SKM-1 (cell line): ENCODE data around the gene ISLR.

Experiments used
- DNase-seq: peaks from one replicate; lab custom pipeline; 2025; ENCODE audit not compliant: unreplicated experiment; lab: John Stamatoyannopoulos, UW

Gene ISLR

GRCh38 chr15:74192751-74193150 lies 19.2 kb downstream of the ISLR start:
- DNase-seq: no peak

GRCh38 chr15:74193299-74193718 lies 19.8 kb downstream of the ISLR start:
- no peak for DNase-seq

- no peak for DNase-seq
Observed at GRCh38 chr15:74193905-74194304, 20.4 kb downstream of the ISLR start.

- DNase-seq: no peak
Observed at GRCh38 chr15:74194572-74195559, 21.4 kb downstream of the ISLR start.

- DNase-seq: no peak
Observed at GRCh38 chr15:74196175-74196574, 22.7 kb downstream of the ISLR start.

GRCh38 chr15:74197176-74197965 lies 23.9 kb downstream of the ISLR start:
- DNase-seq: no peak

- DNase-seq: no peak
Observed at GRCh38 chr15:74199297-74199652, 25.8 kb downstream of the ISLR start.

- no peak for DNase-seq
Observed at GRCh38 chr15:74200412-74200815, 26.9 kb downstream of the ISLR start.

- DNase-seq: no peak
Observed at GRCh38 chr15:74200871-74201419, 27.4 kb downstream of the ISLR start.

- no peak for DNase-seq
Observed at GRCh38 chr15:74201710-74202420, 28.4 kb downstream of the ISLR start.

- no peak for DNase-seq
Observed at GRCh38 chr15:74202452-74203401, 29.2 kb downstream of the ISLR start, which contains the start of gene STRA6. TSS of gene STRA6 (minus strand) at chr15:74202787. CDS start at chr15:74202267, 520 bp downstream.

- DNase-seq: no peak
Observed at GRCh38 chr15:74203914-74204431, 30.5 kb downstream of the ISLR start.

- DNase-seq: no peak
Observed at GRCh38 chr15:74205582-74205947, 32.1 kb downstream of the ISLR start.

- DNase-seq: no peak
Observed at GRCh38 chr15:74206801-74207281, 33.3 kb downstream of the ISLR start.

GRCh38 chr15:74207652-74208440 lies 34.3 kb downstream of the ISLR start:
- DNase-seq: no peak

- DNase-seq: no peak
Observed at GRCh38 chr15:74208496-74208895, 35.0 kb downstream of the ISLR start.

- no peak for DNase-seq
Observed at GRCh38 chr15:74208901-74209559, 35.5 kb downstream of the ISLR start.

- no peak for DNase-seq
Observed at GRCh38 chr15:74209560-74209958, 36.0 kb downstream of the ISLR start.
